Measurements from ENCODE around the gene MELTF. TPM values are rescaled to one million over a fixed set of nuclear protein-coding genes. Genes with fewer than 3 reads are reported as not detected.

The MELTF gene
- total and polyA plus RNA-seq, 9 of the 15 experiments (the other 6 are each of a cell fraction or from before 2014, with no cell fraction given) = 0.35 to 10.5 (median 4.5) TPM

GRCh38 chr3:197031315-197032285 lies 2.0 kb upstream of the MELTF start (continued):
- TF ChIP-seq STAT5B (CRISPR knock-in tag; IDR thresholded peaks at IDR 0.05) = no peak
- peak; percentile 88 for TF ChIP-seq MAFG (tag; conservative IDR thresholded peaks at IDR 0.05)
- no peak for TF ChIP-seq ZNF764 (CRISPR knock-in tag; IDR thresholded peaks at IDR 0.05; ENCODE audit: low read depth)
- no peak for TF ChIP-seq MXD1 (CRISPR knock-in tag; IDR thresholded peaks at IDR 0.05; ENCODE audit: borderline replicate concordance, poor library complexity, severe bottlenecking)
- peak; percentile 17 for TF ChIP-seq PRDM10 (IDR thresholded peaks at IDR 0.05; ENCODE audit: partially characterized antibody)
- peak; percentile 72 for TF ChIP-seq BRD9 (IDR thresholded peaks at IDR 0.05; ENCODE audit: low read depth, partially characterized antibody)
- TF ChIP-seq SNIP1 (IDR thresholded peaks at IDR 0.05; ENCODE audit: low read depth) = no peak
- TF ChIP-seq SMAD2 (IDR thresholded peaks at IDR 0.05; ENCODE audit: low read depth, low read length) = no peak
- TF ChIP-seq CTBP1 (IDR thresholded peaks at IDR 0.05; ENCODE audit: borderline replicate concordance) = peak; percentile 96
- TF ChIP-seq POLR2AphosphoS5 (IDR thresholded peaks at IDR 0.05; ENCODE audit: control insufficient read depth, insufficient read depth, low read depth, low read length) = peak; percentile 68
- peak; percentile 91 for TF ChIP-seq MTA3 (IDR thresholded peaks at IDR 0.05; ENCODE audit: borderline replicate concordance)

Measured in K562 (cell line).